GM23338 (cell line): ENCODE data around the gene RAB17. TPM values are rescaled to one million over a fixed set of nuclear protein-coding genes. Genes with fewer than 3 reads are reported as not detected.

Source experiments
- ATAC-seq: fragments of 200-7000 bp; cut with Tn5 transposase; 3 replicates; pipeline ENCODE4 v1.9.1; 2020
- DNase-seq: peaks from one replicate; pipeline ENCODE4 v3.0.0-alpha.2; 2015; ENCODE audit warnings: low spot score
- H2AFZ ChIP-seq: fragments of 200-600 bp; sonication (generic); 2 replicates; pipeline ENCODE4 v1.8.0; 2016; ENCODE audit warnings: antibody characterized with exemption, mild to moderate bottlenecking, moderate library complexity
- H3F3A ChIP-seq: fragments of 200-600 bp; sonication (generic); replicated peaks from 2 replicates; pipeline ENCODE4 v1.8.0; 2017; ENCODE audit warnings: antibody characterized with exemption, mixed run types, low read depth
- H3K27ac ChIP-seq: fragments of 200-600 bp; sonication (generic); 2 replicates; pipeline ENCODE4 v1.6.1; 2016; ENCODE audit warnings: low read depth
- H3K27me3 ChIP-seq: fragments of 200-600 bp; sonication (generic); 2 replicates; pipeline ENCODE4 v1.8.0; 2016; ENCODE audit warnings: mild to moderate bottlenecking, mixed run types, moderate library complexity; ENCODE audit not compliant: insufficient read depth
- H3K36me3 ChIP-seq: fragments of 200-600 bp; sonication (generic); 2 replicates; pipeline ENCODE4 v1.8.0; 2016; ENCODE audit warnings: mild to moderate bottlenecking; ENCODE audit not compliant: insufficient read depth
- H3K4me1 ChIP-seq: fragments of 200-600 bp; sonication (generic); 2 replicates; pipeline ENCODE4 v1.8.0; 2016; ENCODE audit warnings: mild to moderate bottlenecking, moderate library complexity; ENCODE audit not compliant: insufficient read depth
- H3K4me2 ChIP-seq: fragments of 200-600 bp; sonication (generic); 2 replicates; pipeline ENCODE4 v1.7.1; 2017; ENCODE audit warnings: mixed run types
- H3K4me3 ChIP-seq: fragments of 200-600 bp; sonication (generic); 2 replicates; pipeline ENCODE4 v1.6.1; 2016; ENCODE audit warnings: mixed run types
- H3K79me2 ChIP-seq: fragments of 200-600 bp; sonication (generic); replicated peaks from 2 replicates; pipeline ENCODE4 v1.8.0; 2017; ENCODE audit warnings: mild to moderate bottlenecking; ENCODE audit not compliant: insufficient read depth
- H3K9me2 ChIP-seq: fragments of 200-600 bp; sonication (generic); 2 replicates; pipeline ENCODE4 v1.8.0; 2017; ENCODE audit not compliant: insufficient read depth
- H4K20me1 ChIP-seq: fragments of 200-600 bp; sonication (generic); replicated peaks from 2 replicates; pipeline ENCODE4 v1.8.0; 2017; ENCODE audit warnings: mild to moderate bottlenecking; ENCODE audit not compliant: insufficient read depth
- H3K27ac Mint-ChIP-seq: 2 replicates; pipeline ENCODE4 v1.8.0; 2020; ENCODE audit warnings: inconsistent platforms, mild to moderate bottlenecking, moderate library complexity, mixed read lengths
- H3K27me3 Mint-ChIP-seq: 3 replicates; pipeline ENCODE4 v1.8.0; 2022; ENCODE audit warnings: low read depth, mild to moderate bottlenecking, moderate library complexity, mixed read lengths, inconsistent platforms; ENCODE audit not compliant: insufficient read depth, poor library complexity
- H3K36me3 Mint-ChIP-seq: 3 replicates; pipeline ENCODE4 v1.8.0; 2021; ENCODE audit warnings: low read depth, mild to moderate bottlenecking, inconsistent platforms, moderate library complexity, mixed read lengths
- H3K4me1 Mint-ChIP-seq: 3 replicates; pipeline ENCODE4 v1.8.0; 2020; ENCODE audit warnings: mild to moderate bottlenecking, inconsistent platforms, mixed read lengths
- H3K4me3 Mint-ChIP-seq: 3 replicates; pipeline ENCODE4 v1.8.0; 2021; ENCODE audit warnings: moderate library complexity, mild to moderate bottlenecking, inconsistent platforms, mixed read lengths
- H3K9me3 Mint-ChIP-seq: 3 replicates; pipeline ENCODE4 v1.8.0; 2020; ENCODE audit warnings: moderate library complexity, mild to moderate bottlenecking, inconsistent platforms, mixed read lengths
- CTCF ChIP-seq, 2 experiments: fragments of 200-600 bp in 1 of 2; sonication (generic) in 1 of 2; conservative IDR thresholded peaks; 2 replicates each; pipeline versions ENCODE4 v1.5.1 to v1.6.1; 2016 to 2017; ENCODE audit warnings: antibody characterized with exemption in 2 of 2, low read depth in 2 of 2, mild to moderate bottlenecking in 2 of 2, moderate library complexity in 1 of 2
- JUNB ChIP-seq: IDR thresholded peaks from one replicate; pipeline ENCODE4 v1.6.1; 2016; ENCODE audit warnings: antibody characterized with exemption; ENCODE audit not compliant: unreplicated experiment
- NANOG ChIP-seq: IDR thresholded peaks from 2 replicates; pipeline ENCODE4 v1.6.1; 2016; ENCODE audit warnings: antibody characterized with exemption, borderline replicate concordance
- POLR2AphosphoS5 ChIP-seq: IDR thresholded peaks from 2 replicates; pipeline ENCODE4 v1.6.1; 2016; ENCODE audit warnings: antibody characterized with exemption, low read depth
- ZNF331 ChIP-seq: fragments of 250-450 bp; sonication (Bioruptor Pico); IDR thresholded peaks from 2 replicates; pipeline ENCODE4 v1.5.0; 2020; ENCODE audit warnings: low read depth, mild to moderate bottlenecking, moderate library complexity
- ZNF462 ChIP-seq: fragments of 250-450 bp; sonication (Bioruptor Pico); IDR thresholded peaks from 2 replicates; pipeline ENCODE4 v1.5.0; 2020; ENCODE audit warnings: mild to moderate bottlenecking, moderate library complexity
- polyA plus RNA-seq: library from polyadenylated mRNA; unstranded; fragments of >200 nt; fragmentation: Nextera tagmentation; extraction: Ambion mirVana; gene quantifications from 2 replicates; pipeline ENCODE4 v1.2.1, GENCODE V29; 2016
- total RNA-seq: library from RNA; depleted of rRNA; stranded (reverse); fragments of >200 nt; shearing (Covaris generic); gene quantifications from 2 replicates; pipeline ENCODE4 v1.2.3, GENCODE V29; 2014
- TF ChIP-seq, protein P1 (sequence below): IDR thresholded peaks from one replicate; pipeline ENCODE4 v1.6.1; 2018; ENCODE audit warnings: antibody characterized with exemption; ENCODE audit not compliant: unreplicated experiment

RAB17 gene
- total and polyA plus RNA-seq, 2 experiments from 2014 or later, result 22.4 to 26.9 TPM

- no peak for TF ChIP-seq ZNF462 (CRISPR knock-in tag)
- no peak for TF ChIP-seq CTCF (conservative IDR thresholded peaks at IDR 0.05; ENCODE audit: low read depth in 2 of 2)
These were observed 44.3 kb downstream of the RAB17 start (continued) for GRCh38 chr2:237546040-237546875.

GRCh38 chr2:237542001-237542704, 48.4 kb downstream of the RAB17 start:
- H4K20me1 ChIP-seq, result no peaks in the 10 kb centered on the region
- TF ChIP-seq ZNF331 (CRISPR knock-in tag), result no peak
- TF ChIP-seq, protein P1, sequence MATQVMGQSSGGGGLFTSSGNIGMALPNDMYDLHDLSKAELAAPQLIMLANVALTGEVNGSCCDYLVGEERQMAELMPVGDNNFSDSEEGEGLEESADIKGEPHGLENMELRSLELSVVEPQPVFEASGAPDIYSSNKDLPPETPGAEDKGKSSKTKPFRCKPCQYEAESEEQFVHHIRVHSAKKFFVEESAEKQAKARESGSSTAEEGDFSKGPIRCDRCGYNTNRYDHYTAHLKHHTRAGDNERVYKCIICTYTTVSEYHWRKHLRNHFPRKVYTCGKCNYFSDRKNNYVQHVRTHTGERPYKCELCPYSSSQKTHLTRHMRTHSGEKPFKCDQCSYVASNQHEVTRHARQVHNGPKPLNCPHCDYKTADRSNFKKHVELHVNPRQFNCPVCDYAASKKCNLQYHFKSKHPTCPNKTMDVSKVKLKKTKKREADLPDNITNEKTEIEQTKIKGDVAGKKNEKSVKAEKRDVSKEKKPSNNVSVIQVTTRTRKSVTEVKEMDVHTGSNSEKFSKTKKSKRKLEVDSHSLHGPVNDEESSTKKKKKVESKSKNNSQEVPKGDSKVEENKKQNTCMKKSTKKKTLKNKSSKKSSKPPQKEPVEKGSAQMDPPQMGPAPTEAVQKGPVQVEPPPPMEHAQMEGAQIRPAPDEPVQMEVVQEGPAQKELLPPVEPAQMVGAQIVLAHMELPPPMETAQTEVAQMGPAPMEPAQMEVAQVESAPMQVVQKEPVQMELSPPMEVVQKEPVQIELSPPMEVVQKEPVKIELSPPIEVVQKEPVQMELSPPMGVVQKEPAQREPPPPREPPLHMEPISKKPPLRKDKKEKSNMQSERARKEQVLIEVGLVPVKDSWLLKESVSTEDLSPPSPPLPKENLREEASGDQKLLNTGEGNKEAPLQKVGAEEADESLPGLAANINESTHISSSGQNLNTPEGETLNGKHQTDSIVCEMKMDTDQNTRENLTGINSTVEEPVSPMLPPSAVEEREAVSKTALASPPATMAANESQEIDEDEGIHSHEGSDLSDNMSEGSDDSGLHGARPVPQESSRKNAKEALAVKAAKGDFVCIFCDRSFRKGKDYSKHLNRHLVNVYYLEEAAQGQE, result no peak
- no peak for TF ChIP-seq CTCF (conservative IDR thresholded peaks at IDR 0.05; ENCODE audit: low read depth in 2 of 2)
- TF ChIP-seq JUNB, result no peak
- no peak for TF ChIP-seq NANOG
- TF ChIP-seq POLR2AphosphoS5, result no peak

More at GRCh38 chr2:237542001-237542704, 48.4 kb downstream of the RAB17 start:
- Histone ChIP-seq H2AFZ (no peak overlapping the region), H3K27ac (no peak overlapping the region), H3K4me3 (no peak overlapping the region), H3F3A (no peaks in the 10 kb centered on the region), H3K79me2 (no peaks in the 10 kb centered on the region), H3K9me2 (no peaks in the 10 kb centered on the region), H3K27me3 (no peaks in the 10 kb centered on the region), H3K36me3 (no peaks in the 10 kb centered on the region), H3K4me1 (no peaks in the 10 kb centered on the region), H3K4me2 (no peak overlapping the region)
- Mint-ChIP-seq H3K36me3 (no peaks in the 10 kb centered on the region; the same call in 1 of the 3 replicates), H3K4me3 (no peak overlapping the region), H3K27ac (no peak overlapping the region), H3K9me3 (peaks cover 3% of the 10 kb centered on the region; the same call in 1 of the 3 replicates), H3K27me3 (peaks cover 5% of the 10 kb centered on the region), H3K4me1 (peaks cover 10% of the 10 kb centered on the region)
- DNase-seq (peak; percentile 28), ATAC-seq (no peak)
